ENCODE measurements around the gene NRCAM. TPM values are rescaled to one million over a fixed set of nuclear protein-coding genes. Genes with fewer than 3 reads are reported as not detected.

Gene NRCAM
- total RNA-seq, 1 donor from 2014 or later = 0.26 TPM

DNA sequence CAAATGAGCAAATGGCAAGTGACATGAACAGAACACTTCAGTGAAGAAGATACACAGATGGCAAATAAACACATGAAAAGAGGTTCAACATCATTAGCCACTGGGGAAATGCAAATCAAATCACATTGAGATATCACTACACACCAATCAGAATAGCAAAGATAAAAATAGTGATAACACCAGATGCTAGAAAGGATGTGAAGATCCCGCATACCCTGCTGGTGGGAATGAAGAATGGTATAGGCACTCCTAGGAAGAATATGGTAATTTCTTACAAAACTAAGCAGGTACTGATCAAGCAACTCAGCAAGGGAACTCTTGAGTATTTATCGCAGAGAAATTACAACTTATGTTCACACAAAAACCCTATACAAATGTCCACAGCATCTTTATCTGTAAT, 337.3 kb downstream of the NRCAM start:
- FAIRE-seq = no peak
- Histone ChIP-seq H3K36me3 (ENCODE audit: control insufficient read depth, insufficient read depth, low read length) (no peaks in the 10 kb centered on the region), H3K27me3 (ENCODE audit: control insufficient read depth, insufficient read depth, low read length) (no peaks in the 10 kb centered on the region), H3K4me3 (ENCODE audit: low read depth, low read length) (no peak overlapping the region)
- DNase-seq (ENCODE audit: low read depth) = no peak
- TF ChIP-seq, protein P1, sequence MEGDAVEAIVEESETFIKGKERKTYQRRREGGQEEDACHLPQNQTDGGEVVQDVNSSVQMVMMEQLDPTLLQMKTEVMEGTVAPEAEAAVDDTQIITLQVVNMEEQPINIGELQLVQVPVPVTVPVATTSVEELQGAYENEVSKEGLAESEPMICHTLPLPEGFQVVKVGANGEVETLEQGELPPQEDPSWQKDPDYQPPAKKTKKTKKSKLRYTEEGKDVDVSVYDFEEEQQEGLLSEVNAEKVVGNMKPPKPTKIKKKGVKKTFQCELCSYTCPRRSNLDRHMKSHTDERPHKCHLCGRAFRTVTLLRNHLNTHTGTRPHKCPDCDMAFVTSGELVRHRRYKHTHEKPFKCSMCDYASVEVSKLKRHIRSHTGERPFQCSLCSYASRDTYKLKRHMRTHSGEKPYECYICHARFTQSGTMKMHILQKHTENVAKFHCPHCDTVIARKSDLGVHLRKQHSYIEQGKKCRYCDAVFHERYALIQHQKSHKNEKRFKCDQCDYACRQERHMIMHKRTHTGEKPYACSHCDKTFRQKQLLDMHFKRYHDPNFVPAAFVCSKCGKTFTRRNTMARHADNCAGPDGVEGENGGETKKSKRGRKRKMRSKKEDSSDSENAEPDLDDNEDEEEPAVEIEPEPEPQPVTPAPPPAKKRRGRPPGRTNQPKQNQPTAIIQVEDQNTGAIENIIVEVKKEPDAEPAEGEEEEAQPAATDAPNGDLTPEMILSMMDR (IDR thresholded peaks at IDR 0.05; ENCODE audit: insufficient read depth, low read length, severe bottlenecking) = no peak

DNA sequence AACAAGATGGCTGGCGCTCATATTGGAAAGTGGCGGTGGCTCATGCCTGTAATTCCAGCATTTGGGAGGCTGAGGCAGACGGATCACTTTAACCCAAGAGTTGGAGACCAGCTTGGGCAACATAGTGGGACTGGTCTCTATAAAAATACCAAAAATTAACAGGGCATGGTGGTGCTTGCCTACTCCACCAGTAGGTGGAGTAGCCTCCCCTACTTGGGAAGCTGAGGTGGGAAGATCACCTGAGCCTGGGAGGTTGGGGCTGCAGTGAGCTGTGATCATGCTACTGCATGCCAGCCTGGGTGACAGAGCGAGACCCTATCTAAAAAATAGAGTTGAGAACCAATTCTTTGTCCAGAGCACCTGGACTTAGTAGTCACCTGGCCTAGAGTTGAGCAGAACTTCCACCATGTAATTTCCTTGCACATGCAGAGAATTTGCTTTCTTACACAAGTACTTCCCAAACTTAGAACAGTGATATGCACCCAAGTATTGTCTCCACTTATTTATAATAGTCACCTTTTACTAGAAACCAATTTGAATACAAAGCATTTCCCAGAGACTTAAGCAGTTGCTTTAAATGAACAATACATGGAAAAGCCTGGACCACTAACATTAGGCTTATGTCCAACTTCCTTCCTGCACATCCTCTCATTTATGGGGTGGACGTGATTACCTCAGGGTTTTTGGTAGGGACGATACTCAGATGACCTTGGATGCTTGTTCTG, 342.0 kb downstream of the NRCAM start:
- H3K36me3 ChIP-seq (ENCODE audit: control insufficient read depth, insufficient read depth, low read length) = no peaks in the 10 kb centered on the region
- DNase-seq (ENCODE audit: low read depth) = peak; percentile 43
- H3K27me3 ChIP-seq (ENCODE audit: control insufficient read depth, insufficient read depth, low read length) = no peaks in the 10 kb centered on the region
- FAIRE-seq = no peak
- TF ChIP-seq, protein P1 (IDR thresholded peaks at IDR 0.05; ENCODE audit: insufficient read depth, low read length, severe bottlenecking) = peak; percentile 86
- H3K4me3 ChIP-seq (ENCODE audit: low read depth, low read length) = no peak overlapping the region

DNA sequence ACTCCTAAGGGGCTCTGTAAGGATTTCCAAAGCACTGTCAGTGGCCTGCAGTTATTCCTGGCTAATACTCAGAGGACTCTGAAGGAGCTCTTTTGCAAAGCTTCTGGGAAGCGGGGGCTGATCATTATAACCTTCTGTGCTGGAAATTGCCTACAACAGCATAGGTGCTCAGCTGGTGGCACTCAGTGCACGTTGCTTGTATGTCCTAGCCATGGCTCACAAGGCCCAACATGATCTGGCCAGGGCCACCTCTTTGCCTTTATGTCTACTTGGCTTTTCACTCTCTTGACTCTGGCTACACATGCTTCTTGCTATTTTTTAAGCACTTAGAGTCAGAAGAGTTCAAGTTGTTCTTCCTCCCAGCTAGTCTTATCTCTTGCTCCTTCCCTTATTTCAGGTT, 343.6 kb downstream of the NRCAM start:
- FAIRE-seq (no peak), DNase-seq (ENCODE audit: low read depth) (no peak)
- Histone ChIP-seq H3K4me3 (ENCODE audit: low read depth, low read length) (no peak overlapping the region), H3K36me3 (ENCODE audit: control insufficient read depth, insufficient read depth, low read length) (no peaks in the 10 kb centered on the region), H3K27me3 (ENCODE audit: control insufficient read depth, insufficient read depth, low read length) (no peaks in the 10 kb centered on the region)
- TF ChIP-seq, protein P1 (IDR thresholded peaks at IDR 0.05; ENCODE audit: insufficient read depth, low read length, severe bottlenecking) = no peak

DNA sequence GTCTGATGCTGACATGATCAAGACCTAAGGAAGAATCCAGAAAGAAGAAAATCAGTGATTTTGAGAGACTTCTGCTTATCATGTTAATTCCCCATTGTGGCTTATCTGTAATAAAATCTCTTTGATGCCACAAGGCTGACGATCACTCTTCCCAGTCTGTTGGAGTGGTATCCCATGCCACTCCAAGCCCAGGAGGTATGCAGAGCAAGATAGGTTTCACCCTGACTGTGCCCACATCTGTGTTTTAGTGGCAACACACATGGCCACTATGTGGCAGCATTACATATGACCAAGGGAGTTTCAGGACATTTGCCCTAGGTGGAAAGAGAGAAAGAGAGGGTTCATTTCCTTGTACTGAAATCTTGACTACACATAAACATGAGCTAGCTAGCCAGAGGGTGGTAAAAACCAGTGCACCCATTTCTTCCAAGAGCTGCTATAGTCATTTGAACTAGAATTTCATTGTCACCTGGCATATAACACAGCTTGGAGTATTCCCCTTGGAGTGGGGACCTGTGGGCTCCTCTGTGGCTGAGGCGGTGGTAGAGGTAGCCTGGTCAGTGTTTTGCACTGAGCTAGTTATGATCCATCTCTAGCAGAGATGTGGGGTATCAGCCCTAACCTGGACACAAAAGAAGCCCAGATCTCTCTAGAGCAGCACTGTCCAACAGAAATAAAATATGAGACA, 346.9 kb downstream of the NRCAM start:
- DNase-seq (ENCODE audit: low read depth) = peak; percentile 46
- TF ChIP-seq, protein P1 (IDR thresholded peaks at IDR 0.05; ENCODE audit: insufficient read depth, low read length, severe bottlenecking) = peak; percentile 49
- no peak for FAIRE-seq
- no peak overlapping the region for H3K4me3 ChIP-seq (ENCODE audit: low read depth, low read length)
- H3K36me3 ChIP-seq (ENCODE audit: control insufficient read depth, insufficient read depth, low read length) = no peaks in the 10 kb centered on the region
- no peaks in the 10 kb centered on the region for H3K27me3 ChIP-seq (ENCODE audit: control insufficient read depth, insufficient read depth, low read length)

DNA sequence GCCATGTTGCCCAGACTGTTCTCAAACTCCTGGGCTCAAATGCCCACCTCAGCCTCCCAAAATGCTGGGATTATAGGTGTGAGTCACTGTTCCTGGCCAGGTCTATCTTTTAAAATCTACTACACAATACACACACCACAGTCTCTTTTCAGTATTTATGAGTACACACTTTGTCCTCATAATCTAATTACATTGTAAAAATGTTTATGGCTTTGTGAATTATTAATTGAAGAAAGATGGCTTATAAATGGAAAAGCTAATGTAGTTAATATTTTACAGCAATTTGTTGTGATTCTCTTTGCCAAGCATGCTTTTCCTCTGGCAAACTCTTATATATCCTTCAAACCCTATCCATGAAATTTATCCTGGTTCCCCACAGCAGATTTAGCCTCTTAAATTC, 348.1 kb downstream of the NRCAM start:
- no peaks in the 10 kb centered on the region for H3K27me3 ChIP-seq (ENCODE audit: control insufficient read depth, insufficient read depth, low read length)
- TF ChIP-seq, protein P1 (IDR thresholded peaks at IDR 0.05; ENCODE audit: insufficient read depth, low read length, severe bottlenecking) = no peak
- DNase-seq (ENCODE audit: low read depth) = no peak
- no peak for FAIRE-seq
- no peaks in the 10 kb centered on the region for H3K36me3 ChIP-seq (ENCODE audit: control insufficient read depth, insufficient read depth, low read length)
- no peak overlapping the region for H3K4me3 ChIP-seq (ENCODE audit: low read depth, low read length)
